SK-N-SH (cell line): Measurements from ENCODE around the gene STX16. TPM values are rescaled to one million over a fixed set of nuclear protein-coding genes. Genes with fewer than 3 reads are reported as not detected.

Experiments used
- CTCF ChIA-PET: fragments of 300-600, 350-600 bp; formaldehyde crosslinking; extraction: SDS; loops from one replicate; lab custom pipeline; 2021; lab: Yijun Ruan, JAX
- POLR2A ChIA-PET: fragments of 350-600 bp; sonication (Branson Sonifier 250); formaldehyde crosslinking; extraction: SDS; loops from one replicate; lab custom pipeline; 2020; ENCODE audit warnings: antibody characterized with exemption, inconsistent platforms; lab: Yijun Ruan, JAX
- DNase-seq: peaks from one replicate; pipeline ENCODE4 v3.0.0; 2012
- H2AFZ ChIP-seq: fragments of 200-600 bp; sonication (generic); 2 replicates; pipeline ENCODE4 v1.8.1; 2016; ENCODE audit warnings: antibody characterized with exemption, mild to moderate bottlenecking, low read depth
- H3F3A ChIP-seq: fragments of 200-600 bp; sonication (generic); replicated peaks from 2 replicates; pipeline ENCODE3; 2016; ENCODE audit warnings: antibody characterized with exemption, mild to moderate bottlenecking; ENCODE audit not compliant: insufficient read depth
- H3K27ac ChIP-seq, 2 experiments: fragments of 200-500 bp in 1 of 2; fragments of 200-600 bp in 1 of 2; sonication (Bioruptor generic) in 1 of 2; sonication (generic), shearing (Covaris generic) in 1 of 2; 2 replicates each; pipeline versions ENCODE4 v1.5.1 to v1.6.1; 2014 to 2016; ENCODE audit warnings: low read depth in 2 of 2, inconsistent platforms in 1 of 2, low read length in 1 of 2, mild to moderate bottlenecking in 1 of 2, mixed read lengths in 1 of 2
- H3K27me3 ChIP-seq: fragments of 200-600 bp; sonication (generic), shearing (Covaris generic); 2 replicates; pipeline ENCODE4 v1.6.1; 2016; ENCODE audit warnings: mixed run types; ENCODE audit not compliant: insufficient read depth
- H3K36me3 ChIP-seq, 2 experiments: fragments of 200-500 bp in 1 of 2; fragments of 200-600 bp in 1 of 2; sonication (Bioruptor generic) in 1 of 2; sonication (generic) in 1 of 2; replicated peaks in 1 of 2; 2 replicates each; pipeline versions ENCODE3 to v1.5.1; 2014 to 2016; ENCODE audit warnings: low read length in 1 of 2, mild to moderate bottlenecking in 1 of 2; ENCODE audit not compliant: insufficient read depth in 2 of 2, control insufficient read depth in 1 of 2
- H3K4me1 ChIP-seq, 2 experiments: fragments of 200-500 bp in 1 of 2; fragments of 200-600 bp in 1 of 2; sonication (Bioruptor generic) in 1 of 2; sonication (generic), shearing (Covaris generic) in 1 of 2; 2 replicates each; pipeline versions ENCODE4 v1.5.1 to v1.6.1; 2014 to 2016; ENCODE audit warnings: low read depth in 1 of 2, low read length in 1 of 2, mixed run types in 1 of 2; ENCODE audit not compliant: insufficient read depth in 2 of 2, control insufficient read depth in 1 of 2
- H3K4me2 ChIP-seq: fragments of 200-600 bp; sonication (generic), shearing (Covaris generic); 2 replicates; pipeline ENCODE4 v1.6.1; 2017; ENCODE audit warnings: mixed run types
- H3K4me3 ChIP-seq, 2 experiments: fragments of 200-500 bp in 1 of 2; fragments of 200-600 bp in 1 of 2; sonication (Bioruptor generic) in 1 of 2; sonication (generic), shearing (Covaris generic) in 1 of 2; 2 replicates each; pipeline versions ENCODE4 v1.5.1 to v1.8.1; 2014 to 2016; ENCODE audit warnings: low read depth in 2 of 2, inconsistent platforms in 1 of 2, low read length in 1 of 2, mild to moderate bottlenecking in 1 of 2, mixed read lengths in 1 of 2, moderate library complexity in 1 of 2
- H3K79me2 ChIP-seq: fragments of 200-600 bp; sonication (generic); 2 replicates; pipeline ENCODE4 v1.8.1; 2017; ENCODE audit warnings: mild to moderate bottlenecking; ENCODE audit not compliant: insufficient read depth
- H3K9ac ChIP-seq: fragments of 200-600 bp; sonication (generic); 2 replicates; pipeline ENCODE4 v1.6.1; 2017; ENCODE audit warnings: mixed run types
- H3K9me2 ChIP-seq: fragments of 200-600 bp; sonication (generic); 2 replicates; pipeline ENCODE4 v1.6.1; 2017; ENCODE audit warnings: mixed run types
- H3K9me3 ChIP-seq: fragments of 200-600 bp; sonication (generic); 2 replicates; pipeline ENCODE4 v1.6.1; 2017; ENCODE audit warnings: mixed run types, mild to moderate bottlenecking, moderate library complexity
- H4K20me1 ChIP-seq: fragments of 200-600 bp; sonication (generic); 2 replicates; pipeline ENCODE4 v1.6.1; 2017; ENCODE audit warnings: mild to moderate bottlenecking, mixed run types; ENCODE audit not compliant: insufficient read depth
- CHD2 ChIP-seq: fragments of 150-350 bp; IDR thresholded peaks from 2 replicates; pipeline ENCODE4 v1.6.1; 2018; ENCODE audit warnings: low read length; ENCODE audit not compliant: partially characterized antibody
- CTCF ChIP-seq: fragments of 200-600 bp; sonication (generic); IDR thresholded peaks from 2 replicates; pipeline ENCODE4 v1.6.1; 2017; ENCODE audit warnings: antibody characterized with exemption, mild to moderate bottlenecking, moderate library complexity
- FOXJ3 ChIP-seq: sonication (generic); formaldehyde crosslinking; IDR thresholded peaks from 2 replicates; pipeline ENCODE4 v1.5.1; 2020; ENCODE audit warnings: mild to moderate bottlenecking, missing genetic modification reagents
- GABPA ChIP-seq: IDR thresholded peaks from 2 replicates; pipeline ENCODE4 v1.4.0; 2012; ENCODE audit warnings: low read depth, mild to moderate bottlenecking
- MXI1 ChIP-seq: IDR thresholded peaks from 2 replicates; pipeline ENCODE4 v1.6.1; 2012; ENCODE audit warnings: mild to moderate bottlenecking, low read depth, low read length, improper control_type of control experiment
- NFIC ChIP-seq: IDR thresholded peaks from 2 replicates; pipeline ENCODE4 v1.4.0; 2012; ENCODE audit warnings: borderline replicate concordance
- NRF1 ChIP-seq: IDR thresholded peaks from 2 replicates; pipeline ENCODE4 v1.6.1; 2012; ENCODE audit warnings: low read depth, mild to moderate bottlenecking, low read length
- POLR2AphosphoS5 ChIP-seq: IDR thresholded peaks from 2 replicates; pipeline ENCODE4 v1.6.1; 2012; ENCODE audit warnings: low read depth, low read length
- RAD21 ChIP-seq: IDR thresholded peaks from 2 replicates; pipeline ENCODE4 v1.6.1; 2012; ENCODE audit warnings: mild to moderate bottlenecking, low read length
- SIN3A ChIP-seq: IDR thresholded peaks from 2 replicates; pipeline ENCODE4 v1.6.1; 2012; ENCODE audit warnings: low read depth, mild to moderate bottlenecking, low read length, moderate library complexity, borderline replicate concordance
- SMC3 ChIP-seq: IDR thresholded peaks from 2 replicates; pipeline ENCODE4 v1.6.1; 2012; ENCODE audit warnings: low read depth, low read length, improper control_type of control experiment
- TCF12 ChIP-seq: IDR thresholded peaks from 2 replicates; pipeline ENCODE4 v1.4.0; 2012
- USF2 ChIP-seq: fragments of 150-350 bp; IDR thresholded peaks from 2 replicates; pipeline ENCODE4 v1.6.1; 2017; ENCODE audit warnings: antibody characterized with exemption, low read length, low read depth, borderline replicate concordance
- YY1 ChIP-seq: IDR thresholded peaks from 2 replicates; pipeline ENCODE4 v1.4.0; 2012; ENCODE audit warnings: low read depth, mild to moderate bottlenecking
- WGBS: methylation state at CpG from one replicate; pipeline ENCODE4 v1.1.6; 2017; ENCODE audit warnings: low lambda C conversion rate; 5-methylcytosine and 5-hydroxymethylcytosine counted together
- polyA plus RNA-seq, 3 experiments: library from polyadenylated mRNA; depleted of rRNA; stranded (reverse); fragments of >200 nt; gene quantifications; 2 replicates each; pipeline ENCODE4 v1.2.3, GENCODE V29; 2012

Gene STX16
- polyA plus RNA-seq, 1 of the 3 experiments (the other 2 are of a cell fraction) = 63.8 TPM

GRCh38 chr20:58614366-58614765 lies 36.7 kb upstream of the STX16 start:
- Histone ChIP-seq H3K4me2 (no peak overlapping the region), H3K9me2 (no peaks in the 10 kb centered on the region), H3K27me3 (no peaks in the 10 kb centered on the region), H3K27ac (no peak overlapping the region), H4K20me1 (no peaks in the 10 kb centered on the region), H3K9ac (no peak overlapping the region), H3K4me1 (peaks cover 0 to 17% of the 10 kb centered on the region in 2 experiments; a peak in 2 of 4 replicates), H3K36me3 (no peaks in the 10 kb centered on the region), H3F3A (no peaks in the 10 kb centered on the region), H3K4me3 (no peak overlapping the region), H2AFZ (no peak overlapping the region), H3K79me2 (no peaks in the 10 kb centered on the region), H3K9me3 (peaks cover 3% of the 10 kb centered on the region; the same call in 1 of the 2 replicates)
- 86% methylated on average over 6 of the region's 14 CpGs for WGBS
- DNase-seq = no peak
- CTCF ChIA-PET = no interaction called here
- POLR2A ChIA-PET = no interaction called here
- TF ChIP-seq USF2 (no peak), NRF1 (no peak), CTCF (no peak), CHD2 (no peak)

GRCh38 chr20:58614984-58615760 lies 35.9 kb upstream of the STX16 start:
- no peaks in the 10 kb centered on the region for H4K20me1 ChIP-seq
- POLR2A ChIA-PET = no interaction called here
- no peak overlapping the region for H3K4me2 ChIP-seq
- CTCF ChIA-PET = interaction anchor here (0.6 to 1.5 kb wide), 2 partner anchors 9 to 36 kb away, joined by 3 to 5 read pairs; partner anchors contain the start of gene STX16
- no peak for DNase-seq
- peaks cover 0 to 17% of the 10 kb centered on the region in 2 experiments; a peak in 2 of 4 replicates for H3K4me1 ChIP-seq
- WGBS = 92% methylated on average over 19 of the region's 22 CpGs
- no peak overlapping the region for H2AFZ ChIP-seq
- H3K9me2 ChIP-seq = no peaks in the 10 kb centered on the region
- no peak overlapping the region for H3K9ac ChIP-seq
- H3K27me3 ChIP-seq = no peaks in the 10 kb centered on the region
- no peak overlapping the region for H3K27ac ChIP-seq
- TF ChIP-seq SIN3A = no peak
- no peak for TF ChIP-seq GABPA
- TF ChIP-seq TCF12 = no peak
- TF ChIP-seq SMC3 = no peak
- no peak for TF ChIP-seq NFIC
- TF ChIP-seq NRF1 = no peak
- TF ChIP-seq RAD21 = no peak
- no peak for TF ChIP-seq YY1
- TF ChIP-seq POLR2AphosphoS5 = no peak
- no peak for TF ChIP-seq MXI1
- no peak for TF ChIP-seq USF2
- TF ChIP-seq FOXJ3 (CRISPR knock-in tag) = no peak
- peaks cover 3% of the 10 kb centered on the region; the same call in 1 of the 2 replicates for H3K9me3 ChIP-seq
- no peaks in the 10 kb centered on the region for H3K79me2 ChIP-seq
- H3K4me3 ChIP-seq = no peak overlapping the region
- no peaks in the 10 kb centered on the region for H3K36me3 ChIP-seq
- H3F3A ChIP-seq = no peaks in the 10 kb centered on the region
